Suppressor macrophage treated with lipopolysaccharide for 1 hour (primary cell): ENCODE results near the gene POU3F3.

Source experiments
- DNase-seq, 3 donors: peaks; one replicate each; pipeline ENCODE4 v3.0.0-alpha.2; 2020 to 2022

Gene POU3F3

GRCh38 chr2:104862058-104862941 is 8.4 kb downstream of the POU3F3 start:
- DNase-seq: peak in 2 of 3 donors; percentile 51 to 56

GRCh38 chr2:104863146-104863467 is 9.2 kb downstream of the POU3F3 start:
- no peak for DNase-seq

- DNase-seq: peak in 1 of 3 donors; percentile 55
Observed at GRCh38 chr2:104863468-104864279, 9.8 kb downstream of the POU3F3 start.

GRCh38 chr2:104864280-104865095 is 10.6 kb downstream of the POU3F3 start:
- DNase-seq: no peak

- no peak for DNase-seq
Observed at GRCh38 chr2:104865096-104865470, 11.2 kb downstream of the POU3F3 start.

GRCh38 chr2:104866122-104866864 is 12.4 kb downstream of the POU3F3 start:
- DNase-seq: no peak

GRCh38 chr2:104866883-104867812 is 13.2 kb downstream of the POU3F3 start:
- DNase-seq: peak in 2 of 3 donors; percentile 70 to 78

- peak in 1 of 3 donors; percentile 80 for DNase-seq
Observed at GRCh38 chr2:104867813-104868504, 14.0 kb downstream of the POU3F3 start.

- DNase-seq: no peak
Observed at GRCh38 chr2:104868505-104868866, 14.6 kb downstream of the POU3F3 start.

GRCh38 chr2:104870100-104870975 is 16.4 kb downstream of the POU3F3 start:
- no peak for DNase-seq

- no peak for DNase-seq
Observed at GRCh38 chr2:104871649-104871971, 17.7 kb downstream of the POU3F3 start.

- peak in 1 of 3 donors; percentile 20 for DNase-seq
Observed at GRCh38 chr2:104871972-104872865, 18.3 kb downstream of the POU3F3 start.

GRCh38 chr2:104872866-104873688 is 19.2 kb downstream of the POU3F3 start:
- peak; percentile 83 to 88 (median 87) for DNase-seq

GRCh38 chr2:104873689-104874054 is 19.8 kb downstream of the POU3F3 start:
- no peak for DNase-seq

GRCh38 chr2:104874230-104874629 is 20.3 kb downstream of the POU3F3 start:
- DNase-seq: no peak

- no peak for DNase-seq
Observed at GRCh38 chr2:104875262-104875661, 21.3 kb downstream of the POU3F3 start.
